ENCODE measurements around the gene KRTAP10-4.
"Not testable (repeated sequence)": the region's sequence is repeated elsewhere in the genome, so short reads cannot be mapped to it uniquely, and the experiment has no call there.

Gene KRTAP10-4

DNA sequence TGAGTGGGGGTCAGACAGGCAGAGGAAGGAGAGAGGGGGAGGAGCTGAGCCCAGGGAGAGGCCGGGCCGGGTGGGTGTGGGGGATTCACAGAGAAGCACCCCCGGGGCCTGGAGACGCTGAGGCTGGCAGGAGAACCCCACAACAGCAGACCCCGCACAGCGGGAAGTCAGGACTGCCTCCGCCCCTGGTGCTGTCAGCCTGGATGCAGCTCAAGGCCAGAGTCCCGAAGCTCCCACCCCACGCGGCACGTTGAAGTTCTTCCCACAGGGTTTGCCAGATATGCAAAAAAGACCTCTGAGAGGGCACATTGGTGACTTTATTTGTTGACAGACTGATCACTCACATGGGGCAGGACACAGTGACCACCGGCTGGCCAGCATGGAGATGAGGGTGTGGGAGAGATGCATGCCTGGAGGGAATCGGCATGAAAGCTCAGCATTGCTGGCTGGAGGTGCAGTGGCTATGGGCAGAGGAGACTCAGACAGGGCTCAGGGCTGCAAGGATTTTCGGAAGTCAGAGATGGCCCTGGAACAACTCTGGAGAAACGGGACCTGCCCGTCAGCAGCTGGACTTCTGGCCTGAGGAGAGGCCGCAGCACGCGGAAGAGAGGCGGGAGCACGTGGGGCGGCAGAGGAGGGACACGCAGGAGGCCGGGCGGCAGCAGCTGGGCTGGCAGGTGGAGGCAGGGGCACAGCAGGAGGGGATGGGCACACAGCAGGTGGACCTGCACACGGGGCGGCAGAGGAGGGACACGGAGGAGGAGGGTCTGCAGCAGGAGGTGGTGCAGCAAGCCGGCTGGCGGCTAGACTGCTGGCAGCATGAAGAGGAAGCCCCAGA is 15.8 kb upstream of the KRTAP10-4 start:
- DNase-seq (ENCODE audit: low read depth) = no peak

DNA sequence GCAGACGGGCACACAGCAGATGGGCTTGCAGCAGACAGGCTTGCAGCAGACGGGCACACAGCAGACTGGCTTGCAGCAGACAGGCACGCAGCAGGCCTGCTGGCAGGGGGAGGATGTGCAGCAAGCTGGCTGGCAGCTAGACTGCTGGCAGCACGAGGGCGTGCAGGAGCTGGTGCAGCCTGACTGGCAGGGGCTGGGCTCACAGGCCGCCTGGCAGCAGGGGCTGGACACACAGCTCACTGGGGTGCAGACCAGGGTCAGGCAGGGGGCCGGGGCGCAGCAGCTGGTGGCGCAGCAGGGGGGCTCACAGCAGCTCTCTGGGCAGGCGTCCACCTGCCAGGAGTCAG is 15.2 kb upstream of the KRTAP10-4 start:
- not testable (repeated sequence) for DNase-seq (ENCODE audit: low read depth)

DNA sequence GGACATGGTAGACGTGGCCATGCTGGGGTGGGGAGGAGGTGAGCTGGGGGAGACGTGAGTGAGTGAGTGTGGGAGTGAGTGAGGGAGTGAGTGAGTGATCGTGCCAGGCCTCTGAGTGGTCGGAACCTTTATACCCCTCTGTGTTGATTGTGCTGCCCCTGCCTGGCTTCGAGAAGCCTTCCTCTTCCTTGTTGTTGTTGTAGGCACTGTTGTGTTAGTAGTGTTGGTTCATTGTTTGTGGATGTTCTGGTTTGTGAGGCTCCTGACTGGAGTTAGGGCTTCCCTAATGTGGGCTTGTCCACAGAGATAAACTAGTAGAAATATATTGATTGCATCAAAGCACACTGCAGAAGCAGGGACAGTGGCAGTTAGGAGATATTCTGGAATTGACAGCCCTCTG is 14.8 kb upstream of the KRTAP10-4 start, which contains the start of gene KRTAP10-3:
TSS of gene KRTAP10-3 (minus strand) at position 101 of the 400 bp plus-strand sequence. CDS start at position 21, 80 bp downstream.
- no peak for DNase-seq (ENCODE audit: low read depth)

DNA sequence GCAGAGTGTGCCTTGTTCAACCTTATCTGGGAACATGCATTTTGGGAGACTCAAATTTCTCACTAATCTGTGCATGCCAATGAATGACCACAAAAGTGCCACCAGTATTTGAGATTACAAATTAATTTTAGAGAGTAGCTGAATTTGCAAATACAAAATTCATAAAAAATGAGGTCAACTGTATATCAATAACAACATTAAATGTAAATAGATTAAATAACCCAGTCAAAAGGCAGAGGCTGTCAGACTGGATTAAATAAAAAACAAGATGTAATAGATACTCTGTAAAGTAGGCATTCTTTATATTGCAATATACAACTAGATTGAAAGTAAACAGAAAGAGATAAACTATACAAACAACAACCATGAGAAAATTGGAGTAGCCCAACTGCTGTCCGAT is 9.4 kb upstream of the KRTAP10-4 start:
- DNase-seq (ENCODE audit: low read depth) = no peak

DNA sequence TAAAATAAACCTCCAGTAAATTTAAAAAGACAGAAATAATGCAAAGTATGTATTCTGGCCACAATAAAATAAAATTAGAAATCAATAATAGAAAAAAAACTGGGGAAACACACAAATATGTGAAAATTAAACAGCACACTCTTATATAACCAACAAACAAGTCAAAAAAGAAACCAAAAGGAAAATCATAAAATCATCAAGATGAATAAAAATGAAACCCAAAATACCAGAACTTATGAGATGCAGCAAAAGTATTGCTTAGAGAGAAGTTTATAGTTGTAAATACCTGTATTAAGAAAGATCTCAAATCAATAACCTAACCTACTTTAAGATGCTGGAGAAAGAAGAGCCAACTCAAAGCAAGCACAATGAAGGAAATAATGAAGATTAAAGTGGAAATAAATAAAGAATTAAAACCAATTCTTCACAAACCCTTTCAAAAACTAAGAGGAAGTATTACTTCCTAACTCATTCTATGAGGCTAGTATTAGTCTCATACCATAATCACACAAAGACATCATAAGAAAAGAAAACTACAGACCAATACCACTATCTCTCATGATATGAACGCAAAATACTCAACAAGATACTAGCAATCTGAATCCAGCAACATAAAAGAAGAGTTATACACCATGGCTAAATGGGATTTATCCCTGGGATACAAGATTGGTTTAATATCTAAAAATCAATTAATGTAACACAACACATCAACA is 8.5 kb upstream of the KRTAP10-4 start:
- no peak for DNase-seq (ENCODE audit: low read depth)

DNA sequence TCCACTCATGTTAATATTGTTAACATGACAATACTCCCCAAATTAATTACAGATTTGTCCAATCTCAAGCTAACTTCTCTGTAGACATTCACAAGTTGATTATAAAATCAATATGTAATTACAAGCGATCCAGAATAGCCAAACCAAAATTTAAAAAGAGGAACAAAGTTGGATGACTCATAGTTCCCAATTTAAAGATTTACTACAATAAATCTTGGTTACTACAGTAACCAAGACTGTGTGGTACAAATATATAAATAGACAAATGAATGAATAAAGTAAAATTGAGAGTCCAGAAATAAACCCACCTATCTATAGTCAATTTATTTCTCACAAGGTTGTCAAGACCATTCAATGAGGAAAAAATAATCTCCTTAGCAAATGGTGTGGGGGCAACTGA is 7.1 kb upstream of the KRTAP10-4 start:
- no peak for DNase-seq (ENCODE audit: low read depth)

DNA sequence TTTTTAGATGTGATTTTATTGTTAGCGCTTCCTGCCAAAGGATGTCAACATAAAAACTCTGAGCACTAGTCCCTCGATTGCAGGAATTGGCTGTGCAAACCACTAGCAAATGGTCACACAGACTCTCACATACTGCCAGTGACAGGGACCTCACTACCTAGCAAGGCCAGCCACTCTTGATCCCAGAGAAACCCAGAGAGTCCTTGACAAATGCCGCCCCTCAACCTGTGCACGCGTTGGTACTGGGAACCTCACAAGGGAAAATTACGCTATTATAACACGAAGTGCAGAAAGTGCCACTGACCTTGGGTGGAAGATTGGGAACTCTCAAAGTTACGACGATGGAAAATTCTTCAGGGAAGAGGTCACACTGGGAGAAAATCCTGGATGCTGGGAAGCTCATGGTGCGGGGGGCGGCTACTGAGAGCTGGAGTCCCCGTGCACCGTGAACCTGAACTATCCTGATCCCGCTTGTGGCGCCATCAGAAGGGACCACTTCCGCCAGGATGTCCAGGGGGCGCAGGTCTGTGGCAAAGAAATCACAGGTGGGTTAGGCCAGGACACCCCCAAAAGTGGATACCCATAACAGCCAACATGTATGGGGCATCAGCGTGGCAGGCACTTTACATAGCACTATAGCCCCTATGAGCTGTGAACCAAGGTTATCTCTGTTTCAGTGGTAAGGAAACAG is 5.9 kb upstream of the KRTAP10-4 start:
- DNase-seq (ENCODE audit: low read depth) = no peak

DNA sequence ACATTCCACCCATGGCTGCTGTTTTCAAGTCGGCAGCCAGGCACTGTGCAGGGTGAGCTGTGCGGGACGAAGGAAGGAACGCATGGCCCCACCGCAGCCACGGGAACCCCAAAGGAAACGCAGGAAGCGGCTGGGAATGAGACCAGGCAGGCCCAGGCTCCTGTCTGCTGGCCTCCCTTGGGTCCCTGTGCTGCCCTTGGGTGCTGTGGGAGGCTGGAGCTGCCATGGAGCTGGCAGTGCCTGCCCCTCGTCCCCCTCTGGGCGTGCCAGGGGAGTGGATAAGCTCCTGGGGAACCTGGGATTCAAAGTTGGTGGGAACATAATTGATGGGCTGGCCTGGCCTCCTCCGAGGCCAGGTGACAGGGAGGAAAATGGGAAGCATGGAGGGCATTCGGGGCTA is 5.3 kb upstream of the KRTAP10-4 start:
- no peak for DNase-seq (ENCODE audit: low read depth)

DNA sequence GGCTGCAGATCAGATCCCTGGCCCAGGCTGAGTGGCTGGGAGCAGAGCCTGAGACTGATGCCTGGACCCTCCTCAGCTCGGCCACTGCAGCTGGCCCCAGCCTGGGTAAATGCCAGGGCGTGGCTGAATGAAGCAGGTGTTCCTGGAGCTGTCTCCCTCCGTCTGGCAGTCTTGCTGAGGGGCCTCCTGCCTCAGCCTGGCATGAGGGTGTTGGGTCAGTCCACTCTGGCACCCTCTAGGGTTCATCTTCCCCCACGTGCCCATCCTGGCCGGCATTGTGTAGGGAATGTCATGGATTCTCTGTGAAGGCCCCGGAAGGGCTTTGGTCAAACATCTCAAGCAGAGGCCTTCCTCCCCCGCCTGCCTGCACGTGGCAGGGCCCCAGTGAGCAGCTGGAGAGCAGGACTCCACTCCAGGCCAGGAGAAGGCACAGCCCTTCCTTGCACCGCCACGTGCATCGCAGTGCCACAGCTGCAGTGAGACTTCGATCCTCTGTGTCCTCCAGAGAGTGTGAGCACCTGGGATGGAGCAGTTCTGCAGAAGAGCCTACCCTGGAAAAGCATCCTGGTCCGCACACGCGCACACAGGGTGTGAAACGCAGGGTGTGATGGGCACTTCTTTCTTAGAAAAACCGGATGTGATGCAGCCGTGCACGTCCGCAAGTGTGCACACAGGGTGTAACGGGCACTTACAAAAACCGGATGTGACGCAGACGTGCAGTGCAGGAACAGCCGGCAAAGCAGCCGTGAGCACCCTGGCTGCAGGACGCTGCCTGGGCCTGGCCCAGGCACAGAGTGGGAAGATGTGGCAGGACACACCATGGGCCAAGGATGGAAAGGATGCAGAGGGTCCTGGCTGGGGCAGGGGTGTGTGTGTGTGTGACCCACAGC is 4.6 kb upstream of the KRTAP10-4 start:
- no peak for DNase-seq (ENCODE audit: low read depth)

DNA sequence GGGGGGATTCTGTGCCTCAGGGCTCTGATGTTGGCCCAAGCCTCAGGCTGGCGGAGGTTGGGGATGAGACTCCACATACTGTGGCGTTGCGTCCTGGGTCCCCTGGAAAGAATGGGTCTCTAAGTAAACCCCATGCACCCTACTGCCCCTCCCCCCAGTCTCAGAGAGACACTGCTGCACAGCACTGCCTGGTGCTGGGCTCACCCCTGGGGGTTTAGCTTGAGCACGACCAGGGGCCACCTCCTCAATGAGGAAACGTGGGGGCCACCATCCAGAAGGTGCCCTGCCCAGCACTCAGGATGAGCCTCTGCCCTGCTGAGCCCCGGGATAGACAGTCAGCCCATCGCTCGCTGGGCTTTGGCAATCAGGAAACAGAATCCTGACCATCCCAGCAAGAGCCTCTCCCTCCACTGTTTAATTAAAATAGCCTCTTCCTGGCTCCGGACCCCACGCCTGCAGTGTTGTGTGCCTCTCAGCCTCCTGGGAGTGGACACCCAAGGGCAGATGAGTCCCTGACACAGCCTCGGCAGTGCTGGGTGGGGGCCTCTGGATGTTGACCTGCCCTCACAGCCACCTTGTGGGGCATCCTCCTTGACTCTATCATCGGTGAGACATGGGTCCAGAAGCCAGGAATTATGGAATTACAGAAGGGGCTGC is 3.5 kb upstream of the KRTAP10-4 start:
- DNase-seq (ENCODE audit: low read depth) = no peak

DNA sequence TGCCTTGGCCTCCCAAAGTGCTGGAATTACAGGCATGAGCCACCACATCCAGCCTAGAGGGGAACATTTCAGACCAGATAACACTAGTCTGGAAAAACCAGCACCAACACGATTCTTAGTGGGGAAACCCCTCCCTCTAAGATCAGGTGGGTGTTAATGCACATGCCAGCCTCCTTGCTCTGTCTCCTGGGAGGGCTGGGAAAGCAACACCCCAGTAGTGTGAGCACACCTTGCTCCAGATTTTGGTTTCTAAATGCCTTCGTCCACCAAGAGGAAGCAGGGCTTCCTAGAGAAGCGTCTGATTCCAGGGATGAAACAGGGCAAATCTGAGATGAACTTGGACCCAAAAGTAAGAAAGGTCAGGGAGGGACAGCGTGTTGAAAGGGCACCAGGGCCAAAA is 2.2 kb upstream of the KRTAP10-4 start:
- no peak for DNase-seq (ENCODE audit: low read depth)

DNA sequence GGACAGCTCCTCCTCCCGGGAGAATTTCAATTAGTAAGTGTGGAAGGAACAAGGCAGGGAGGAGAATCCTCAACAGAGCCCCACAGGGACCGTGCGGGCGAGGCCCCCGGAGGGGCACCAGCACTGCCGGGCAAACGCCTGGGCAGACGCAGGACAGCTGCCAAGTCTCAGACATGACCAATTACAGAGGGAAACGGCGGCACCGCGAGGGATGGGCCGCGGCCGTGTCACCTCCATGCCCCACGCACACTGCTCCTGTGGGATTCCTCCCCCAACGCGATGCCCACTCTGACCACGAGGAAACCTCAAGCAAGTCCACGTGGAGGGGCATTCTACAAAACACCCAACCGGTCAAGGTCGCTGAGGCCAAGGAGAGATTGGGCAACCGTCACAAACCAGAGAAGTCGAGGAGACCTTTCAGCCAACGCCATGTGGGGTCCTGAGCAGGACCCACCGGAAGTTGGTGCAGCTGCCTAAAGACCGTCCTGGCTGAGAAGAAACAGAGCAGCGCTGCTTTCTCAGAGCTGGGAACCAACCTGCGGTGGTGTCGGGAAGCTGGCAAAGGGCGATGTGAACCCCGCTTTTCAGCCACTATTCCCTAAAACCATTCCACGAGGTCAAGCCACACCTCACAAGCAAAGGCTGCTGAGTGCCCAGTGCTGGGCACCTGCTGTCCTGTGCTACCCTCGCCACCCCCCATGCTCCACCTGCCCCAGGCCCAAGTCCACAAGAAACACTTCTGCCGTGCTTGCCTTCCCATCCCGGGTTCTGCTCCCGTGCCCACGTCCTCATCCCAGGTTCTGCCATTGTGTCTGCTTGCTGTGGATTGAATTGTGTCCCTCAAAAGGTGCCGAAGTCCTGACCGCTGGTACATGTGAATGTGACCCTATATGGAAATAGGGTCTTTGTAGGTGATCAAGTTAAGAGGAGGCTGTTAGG is 1.4 kb upstream of the KRTAP10-4 start:
- DNase-seq (ENCODE audit: low read depth) = no peak

DNA sequence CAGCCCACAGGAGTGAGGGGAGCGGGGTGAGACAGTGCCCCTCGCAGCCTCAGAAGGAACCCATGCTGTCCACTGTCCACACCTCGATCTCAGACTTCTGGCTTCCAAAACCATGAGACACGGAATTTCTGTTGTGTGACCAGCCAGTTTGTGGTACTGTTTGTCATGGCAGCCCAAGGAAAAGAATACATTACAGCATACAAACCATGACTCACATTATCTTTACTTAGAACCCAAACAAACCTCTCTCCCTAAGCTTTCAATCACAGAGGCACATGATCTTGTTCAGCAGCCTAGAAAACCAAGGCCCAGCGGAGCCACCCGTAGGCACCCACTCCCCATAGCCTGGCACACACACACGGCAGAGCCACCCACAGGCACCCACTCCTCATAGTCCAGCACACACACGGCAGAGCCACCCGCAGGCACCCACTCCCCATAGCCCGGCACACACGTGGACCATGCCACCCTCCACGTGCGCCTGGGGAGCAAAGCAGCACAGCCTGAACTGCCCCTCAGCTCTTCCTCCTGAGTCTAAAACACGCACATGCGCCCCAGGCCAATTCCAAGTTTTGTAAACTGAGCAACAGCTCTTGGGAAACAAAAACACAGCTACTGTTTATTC is 458 bp upstream of the KRTAP10-4 start:
- no peak for DNase-seq (ENCODE audit: low read depth)

DNA sequence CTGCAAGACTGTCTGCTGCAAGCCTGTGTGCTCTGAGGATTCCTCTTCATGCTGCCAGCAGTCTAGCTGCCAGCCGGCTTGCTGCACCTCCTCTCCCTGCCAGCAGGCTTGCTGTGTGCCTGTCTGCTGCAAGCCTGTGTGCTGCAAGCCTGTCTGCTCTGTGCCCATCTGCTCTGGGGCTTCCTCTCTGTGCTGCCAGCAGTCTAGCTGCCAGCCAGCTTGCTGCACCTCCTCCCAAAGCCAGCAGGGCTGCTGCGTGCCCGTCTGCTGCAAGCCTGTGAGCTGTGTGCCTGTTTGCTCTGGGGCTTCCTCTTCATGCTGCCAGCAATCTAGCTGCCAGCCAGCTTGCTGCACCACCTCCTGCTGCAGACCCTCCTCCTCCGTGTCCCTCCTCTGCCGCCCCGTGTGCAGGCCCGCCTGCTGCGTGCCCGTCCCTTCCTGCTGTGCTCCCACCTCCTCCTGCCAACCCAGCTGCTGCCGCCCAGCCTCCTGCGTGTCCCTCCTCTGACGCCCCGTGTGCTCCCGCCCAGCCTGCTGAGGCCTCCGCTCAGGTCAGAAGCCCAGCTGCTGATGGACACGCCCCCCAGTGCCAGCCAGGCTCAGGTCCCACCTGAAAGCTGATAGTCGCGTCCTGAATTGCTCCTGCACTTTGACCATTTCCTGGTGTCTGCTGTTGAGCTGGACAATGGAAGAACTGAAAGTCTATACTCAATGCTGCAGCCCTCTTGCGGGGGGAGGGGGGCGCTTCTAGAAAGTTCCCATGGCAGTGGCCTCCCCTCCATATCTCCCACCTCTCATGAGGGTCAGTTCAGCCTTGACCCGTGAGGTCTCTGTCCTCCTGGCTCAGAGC is 1.2 kb downstream of the KRTAP10-4 start:
- DNase-seq (ENCODE audit: low read depth) = no peak

DNA sequence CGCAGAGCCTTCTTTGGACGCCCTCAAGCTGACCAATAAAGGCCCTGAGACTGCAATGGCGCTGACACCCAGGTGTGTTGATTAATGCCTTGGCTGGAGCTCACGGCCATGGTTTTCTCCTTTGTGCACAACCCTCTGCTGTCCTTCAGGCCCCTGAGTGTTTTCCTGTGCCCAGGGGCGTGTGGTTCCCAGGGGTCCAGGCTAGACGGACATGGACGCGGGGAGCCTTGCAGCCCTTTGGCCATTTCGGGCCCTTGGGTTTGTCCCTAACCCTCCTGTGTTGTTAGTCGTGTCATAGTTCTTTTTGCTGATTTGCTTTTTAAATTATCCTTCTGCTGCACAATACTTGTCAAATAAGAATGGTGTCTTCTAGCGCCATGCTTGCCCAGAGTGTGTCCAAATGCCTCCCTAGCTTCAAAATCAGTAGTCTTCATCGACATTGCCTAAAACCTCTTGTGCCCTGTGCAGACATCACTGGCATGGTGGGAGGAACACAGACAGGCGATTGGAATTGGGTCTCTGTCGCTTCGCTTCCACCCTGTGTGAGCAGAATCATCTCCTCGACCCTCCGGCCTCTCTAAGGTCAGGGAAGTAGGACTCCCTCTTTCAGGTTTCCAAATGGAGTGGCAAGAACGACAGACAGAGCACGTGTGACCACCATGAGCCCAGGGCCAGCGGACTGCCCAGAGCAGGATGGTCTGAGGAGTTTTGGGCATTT is 1.9 kb downstream of the KRTAP10-4 start:
- DNase-seq (ENCODE audit: low read depth) = no peak

DNA sequence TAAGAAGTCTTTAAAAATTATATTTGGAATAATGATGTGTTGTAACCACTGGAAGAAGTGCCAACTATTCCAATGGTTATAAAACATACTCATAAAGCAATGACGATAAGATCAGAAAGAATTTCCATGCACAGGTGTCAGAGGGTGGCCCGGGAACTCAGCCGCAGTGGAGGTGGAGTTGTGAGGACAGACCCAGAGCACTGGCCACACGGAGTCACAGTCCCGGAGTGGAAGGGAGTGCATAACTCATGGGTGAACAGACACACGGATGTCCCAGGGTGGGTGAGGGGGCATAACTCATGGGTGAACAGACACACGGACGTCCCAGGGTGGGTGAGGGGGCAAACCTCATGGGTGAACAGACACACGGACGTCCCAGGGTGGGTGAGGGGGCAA is 2.5 kb downstream of the KRTAP10-4 start:
- DNase-seq (ENCODE audit: low read depth) = no peak

DNA sequence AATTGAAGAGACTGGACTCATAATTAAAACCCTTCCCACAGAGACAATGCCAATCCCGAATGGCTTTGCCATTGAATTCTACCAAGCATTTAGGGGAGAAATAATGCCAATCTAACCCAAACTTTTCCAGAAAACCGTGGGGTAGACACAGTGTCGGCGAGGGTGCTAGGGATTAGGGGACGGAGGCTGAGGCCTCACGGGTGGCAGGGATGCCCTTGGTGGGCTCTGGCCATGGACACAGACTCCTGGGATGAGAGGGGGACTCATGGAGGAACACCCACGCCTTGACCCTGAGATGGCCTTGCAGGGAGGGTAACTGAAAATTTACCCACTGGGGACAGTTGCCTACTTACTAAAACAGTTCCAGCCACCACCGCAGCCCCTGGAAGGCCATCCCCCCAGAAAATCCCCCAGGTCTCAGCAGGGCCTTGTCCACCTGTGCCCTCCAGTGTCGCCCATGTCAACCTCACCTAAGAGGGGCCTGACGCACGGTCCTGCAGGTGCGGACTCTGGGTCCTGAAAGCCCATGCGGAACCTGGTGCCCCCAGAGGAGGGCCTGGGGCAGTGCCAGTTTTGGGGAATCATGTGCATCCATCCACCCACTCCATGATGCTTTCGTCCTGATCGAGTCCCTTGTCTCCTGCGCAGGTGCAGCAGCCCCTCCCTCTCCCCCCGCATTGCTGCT is 5.0 kb downstream of the KRTAP10-4 start:
- DNase-seq (ENCODE audit: low read depth) = no peak

All from HS-27A (cell line).